NCI-H2196 treated with DMSO at 0.1 percent for 48 hours (cell line): ENCODE data around the gene ALG2.
"Not testable (repeated sequence)": the region's sequence is repeated elsewhere in the genome, so short reads cannot be mapped to it uniquely, and the experiment has no call there.

Experiments used
- DNase-seq: peaks from one replicate; lab custom pipeline; 2025; ENCODE audit not compliant: unreplicated experiment; lab: John Stamatoyannopoulos, UW

The ALG2 gene

GRCh38 chr9:99239341-99240060, 17.8 kb upstream of the ALG2 start:
- no peak for DNase-seq

DNA sequence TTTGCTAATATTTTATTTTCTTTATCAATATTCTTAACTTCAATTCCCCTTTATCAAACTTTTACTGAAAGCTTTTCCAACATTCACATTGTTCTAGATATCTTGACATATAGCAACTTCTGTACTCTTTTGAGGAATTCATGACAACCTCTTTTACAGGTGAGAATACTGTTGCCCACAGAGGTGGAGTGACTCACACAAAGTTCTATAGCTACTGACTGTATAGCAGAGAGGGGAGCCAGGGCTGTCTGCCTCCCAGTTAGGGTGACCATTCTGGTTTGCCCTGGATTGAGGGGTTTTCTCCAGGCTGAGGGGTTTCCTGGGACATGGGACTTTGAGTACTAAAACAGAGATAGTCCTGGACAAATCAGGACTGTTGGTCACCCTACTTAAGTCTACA, 16.6 kb upstream of the ALG2 start:
- DNase-seq = no peak

DNA sequence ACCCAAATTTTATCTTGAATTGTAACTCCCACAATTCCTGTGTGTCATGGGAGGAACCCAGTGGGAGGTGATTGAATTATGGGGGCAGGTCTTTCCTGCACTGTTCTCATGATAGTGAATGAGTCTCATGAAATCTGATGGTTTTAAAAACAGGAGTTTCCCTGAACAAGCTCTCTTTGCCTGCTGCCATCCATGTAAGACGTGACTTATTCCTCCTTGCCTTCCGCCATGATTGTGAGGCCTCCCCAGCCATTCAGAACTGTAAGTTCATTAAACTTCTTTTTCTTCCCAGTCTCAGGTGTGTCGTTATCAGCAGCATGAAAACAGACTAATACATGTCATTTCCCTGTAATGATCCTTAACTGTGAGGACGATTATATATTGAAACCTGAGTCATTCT, 16.1 kb upstream of the ALG2 start:
- DNase-seq = not testable (repeated sequence)

- DNase-seq = no peak
These were observed 15.6 kb upstream of the ALG2 start for GRCh38 chr9:99237356-99237755.

DNA sequence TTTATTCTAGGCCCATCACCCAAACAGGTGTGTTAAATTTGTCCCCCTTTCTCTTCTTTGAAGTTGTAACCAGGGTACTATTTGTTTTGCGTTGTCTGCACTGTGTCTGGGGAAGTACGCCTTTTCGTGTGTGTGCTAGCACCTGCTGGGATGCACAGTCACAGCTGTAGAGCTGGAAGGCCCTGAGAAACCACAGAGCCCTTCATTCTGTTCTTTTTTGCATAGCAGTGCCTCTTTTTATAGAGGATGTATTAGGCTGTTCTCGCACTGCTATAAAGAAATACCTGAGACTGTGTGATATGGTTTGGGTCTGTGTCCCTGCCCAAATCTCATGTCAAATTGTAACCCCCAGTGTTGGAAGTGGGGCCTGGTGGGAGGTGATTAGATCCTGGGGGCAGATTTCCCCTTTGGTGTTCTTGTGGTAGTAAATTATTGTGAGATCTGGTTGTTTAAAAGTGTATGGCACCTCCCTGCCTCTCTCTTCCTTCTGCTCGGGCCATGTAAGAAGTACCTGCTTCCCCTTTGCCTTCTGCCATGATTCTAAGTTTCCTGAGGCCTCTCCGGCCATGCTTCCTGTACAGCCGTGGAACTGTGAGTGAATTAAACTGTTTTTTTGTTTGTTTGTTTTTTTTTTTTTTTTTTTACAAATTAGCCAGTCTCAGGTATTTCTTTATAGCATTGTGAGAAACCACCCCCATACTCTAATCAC, 14.3 kb upstream of the ALG2 start:
- DNase-seq = no peak

- no peak for DNase-seq
These were observed 13.3 kb upstream of the ALG2 start for GRCh38 chr9:99235069-99235468.

GRCh38 chr9:99234618-99235017, 12.9 kb upstream of the ALG2 start:
- no peak for DNase-seq

GRCh38 chr9:99231711-99232110, 10.0 kb upstream of the ALG2 start:
- DNase-seq = no peak

DNA sequence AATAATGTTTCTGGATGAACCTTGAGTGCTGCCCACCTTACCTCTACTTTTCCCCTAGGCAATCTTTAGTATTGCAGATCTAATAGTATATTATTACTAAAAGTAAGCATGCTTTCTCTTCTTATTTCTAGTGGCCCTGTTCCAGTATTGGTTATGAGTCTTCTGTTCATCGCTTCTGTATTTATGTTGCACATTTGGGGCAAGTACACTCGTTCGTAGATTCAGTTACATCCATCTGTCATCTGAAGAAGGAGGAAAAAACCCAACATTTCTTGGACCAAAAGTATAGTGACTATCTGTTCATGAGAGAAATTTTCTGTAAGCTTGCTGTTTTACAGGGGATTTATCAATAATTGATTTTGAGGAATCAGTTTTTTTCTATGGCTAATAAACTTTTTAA, 8.5 kb upstream of the ALG2 start:
- no peak for DNase-seq

DNA sequence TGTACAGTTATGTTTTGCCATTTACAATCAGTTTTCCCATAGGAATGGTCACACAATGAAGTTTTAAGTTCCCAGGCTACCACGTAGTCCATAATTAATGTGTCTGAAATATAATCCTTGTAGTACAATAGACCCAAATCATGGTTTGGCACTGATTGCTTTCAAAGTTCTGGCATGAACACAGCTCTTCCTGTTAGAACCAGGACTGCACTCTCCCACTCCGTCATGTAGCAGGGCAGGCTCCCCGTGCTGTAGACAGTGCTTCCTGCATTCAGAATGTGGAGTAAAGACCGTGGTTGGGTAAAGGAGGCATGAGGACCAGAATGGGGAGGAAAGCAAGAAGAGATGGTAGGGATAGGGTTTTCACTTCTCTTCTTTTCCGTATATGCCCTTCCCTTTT, 4.3 kb upstream of the ALG2 start:
- no peak for DNase-seq

DNA sequence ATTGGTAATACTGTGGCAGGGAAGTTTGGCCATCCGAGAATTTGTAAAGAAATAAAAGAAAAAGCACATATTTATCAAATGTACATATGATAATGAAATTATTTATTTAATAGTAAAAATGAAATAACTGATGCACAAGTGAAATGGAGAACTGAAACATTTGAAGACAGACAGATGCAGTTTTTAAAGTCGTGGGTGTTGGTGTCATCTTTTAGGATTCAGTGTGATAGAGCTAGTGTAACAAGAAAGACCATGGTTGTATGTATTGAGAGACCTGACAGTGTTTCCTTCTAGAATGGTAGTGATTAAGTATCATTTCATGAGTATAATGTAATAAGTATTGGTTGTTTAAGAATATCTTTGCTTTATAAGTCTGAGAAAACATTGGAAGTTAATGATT, 2.7 kb upstream of the ALG2 start:
- no peak for DNase-seq

DNA sequence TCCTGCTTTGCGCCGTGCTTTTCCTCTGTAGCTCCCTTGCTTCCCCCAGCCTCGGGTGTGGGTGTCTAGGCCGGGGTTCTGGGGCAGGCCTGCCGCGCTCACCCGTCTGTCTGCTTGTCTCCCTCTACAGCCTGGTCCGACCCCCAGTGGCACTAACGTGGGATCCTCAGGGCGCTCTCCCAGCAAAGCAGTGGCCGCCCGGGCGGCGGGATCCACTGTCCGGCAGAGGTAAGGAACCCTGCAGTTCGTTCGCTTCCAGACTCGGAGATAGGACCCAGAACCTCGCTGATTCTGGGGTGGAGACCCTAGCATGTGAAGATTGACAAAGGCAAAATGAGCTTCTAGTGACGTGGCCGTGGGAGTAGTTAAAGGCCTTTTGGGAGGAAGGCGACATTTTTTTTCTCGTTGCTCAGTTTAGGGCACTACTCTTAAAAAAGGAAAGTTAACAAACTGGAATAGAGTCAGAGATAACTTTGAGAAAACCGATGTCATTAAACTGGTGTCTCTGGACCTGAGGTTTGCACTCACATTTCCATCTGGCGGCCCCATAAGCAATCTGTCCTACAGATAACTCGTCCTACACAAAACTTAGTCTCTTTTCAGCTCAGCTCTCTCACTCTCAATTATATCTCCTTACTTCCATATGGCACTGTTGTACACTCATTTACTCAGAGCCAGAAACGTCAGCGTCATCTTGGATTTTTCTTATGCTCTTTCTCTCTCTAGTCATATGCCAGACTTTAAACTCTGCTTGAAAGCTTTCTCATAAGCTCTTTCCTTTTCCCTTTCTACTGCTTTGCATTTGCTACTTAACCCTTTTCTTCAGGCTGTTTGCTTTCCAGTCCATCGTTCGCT, 901 bp upstream of the ALG2 start:
- DNase-seq = no peak

DNA sequence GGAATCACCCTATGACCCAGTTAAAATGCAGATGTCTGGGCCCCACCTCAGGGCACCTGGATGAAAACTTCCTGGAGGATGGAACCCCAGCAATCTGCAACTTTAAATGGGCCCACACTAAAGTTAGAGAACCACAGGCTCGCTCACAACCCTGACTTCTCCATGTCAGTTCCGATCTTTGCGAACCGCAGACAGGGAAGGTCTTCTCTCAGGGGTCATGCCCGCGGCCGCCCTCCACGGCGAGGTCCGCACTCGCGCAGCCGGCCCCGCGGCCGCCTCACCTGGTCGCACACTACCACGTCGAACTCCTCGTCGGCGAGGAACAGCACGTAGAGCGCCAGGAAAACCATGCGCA, 499 bp downstream of the ALG2 start:
- DNase-seq = no peak

DNA sequence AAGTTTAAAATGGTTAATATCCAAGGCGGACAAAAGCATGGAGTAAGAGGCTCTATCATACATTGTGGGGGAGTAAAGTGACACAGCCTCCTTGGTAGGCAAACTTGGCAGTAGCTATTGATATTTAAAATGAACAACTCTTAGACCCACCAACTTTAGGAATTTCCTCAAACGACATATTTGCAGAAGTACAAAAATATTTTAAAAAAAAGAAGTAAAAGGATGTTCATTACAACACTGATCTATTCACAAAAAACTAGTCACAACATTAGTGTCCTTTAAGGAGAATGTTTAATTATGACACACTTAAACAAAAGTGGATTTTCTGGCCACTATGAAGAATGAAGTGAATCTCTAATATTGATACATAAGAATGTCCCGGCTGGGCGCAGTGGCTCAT, 1.7 kb downstream of the ALG2 start:
- no peak for DNase-seq

DNA sequence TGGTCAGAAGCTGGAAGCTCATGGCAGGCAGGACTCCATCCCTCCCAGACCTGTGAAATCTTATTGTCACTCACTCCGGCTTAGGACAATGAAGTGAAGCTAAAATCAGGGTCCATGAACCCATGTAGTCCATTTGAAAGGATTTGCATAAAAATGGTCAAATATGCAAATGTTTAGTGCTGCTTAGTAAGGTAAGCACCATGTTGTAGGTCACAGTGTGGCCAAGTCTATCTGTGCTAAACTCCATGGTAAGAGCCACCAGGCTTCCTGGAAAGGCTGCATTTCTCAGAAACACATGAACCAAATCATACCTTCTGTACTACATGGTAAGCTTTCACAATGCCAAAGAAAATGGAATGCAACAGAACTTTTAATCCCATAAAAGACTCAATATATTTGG, 5.7 kb downstream of the ALG2 start:
- no peak for DNase-seq

- DNase-seq = no peak
These were observed 8.5 kb downstream of the ALG2 start for GRCh38 chr9:99213197-99213596.

- no peak for DNase-seq
These were observed 10.0 kb downstream of the ALG2 start for GRCh38 chr9:99211746-99212145.

- DNase-seq = no peak
These were observed 11.2 kb downstream of the ALG2 start for GRCh38 chr9:99210572-99210971.

DNA sequence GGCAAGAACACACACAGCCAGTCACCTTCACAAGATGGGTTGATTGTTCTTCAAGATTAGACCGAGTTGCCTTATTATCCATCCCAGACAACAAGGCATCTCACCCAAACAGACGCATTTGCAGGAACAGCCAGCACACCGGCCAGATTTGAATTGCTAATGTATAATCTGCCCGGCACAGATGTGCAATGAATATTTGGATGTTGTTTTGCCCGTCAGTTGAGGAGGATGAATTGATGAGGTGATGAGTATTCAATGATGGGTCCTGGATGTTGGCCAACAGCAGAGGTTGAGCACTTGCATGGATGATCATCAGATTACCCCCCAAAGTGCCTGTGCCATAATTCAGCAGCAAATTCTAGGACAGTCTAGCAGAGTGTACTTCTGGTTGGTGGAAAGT, 20.1 kb downstream of the ALG2 start:
- no peak for DNase-seq

DNA sequence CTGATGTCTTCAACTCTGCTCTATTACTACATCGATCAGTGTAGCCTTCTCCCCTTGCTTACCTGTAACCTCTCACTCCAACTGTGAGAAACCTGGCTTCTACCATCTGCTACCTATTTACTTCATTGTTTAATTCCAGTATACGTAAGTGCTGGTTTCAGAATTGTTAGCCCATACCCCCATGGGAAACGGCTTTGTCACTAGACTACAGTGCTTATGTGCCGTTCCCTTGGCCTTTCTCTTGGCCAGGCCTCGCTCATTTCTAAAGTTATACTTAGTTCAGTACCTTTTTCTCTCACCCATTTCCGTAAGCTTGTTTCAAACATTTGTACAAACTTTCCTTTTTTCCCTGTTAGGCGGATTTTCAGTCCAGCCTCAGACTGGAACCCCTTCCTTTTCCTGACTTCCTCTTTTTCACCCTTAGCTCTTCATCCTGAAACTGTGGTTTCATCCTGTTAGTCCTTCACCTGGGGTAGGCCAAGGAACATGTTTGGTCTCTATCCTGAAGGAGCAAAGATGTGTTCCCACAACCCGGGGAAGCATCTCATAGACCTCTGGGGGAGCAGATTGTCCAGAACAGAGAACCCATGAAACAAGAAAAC, 21.7 kb downstream of the ALG2 start:
- DNase-seq = no peak

DNA sequence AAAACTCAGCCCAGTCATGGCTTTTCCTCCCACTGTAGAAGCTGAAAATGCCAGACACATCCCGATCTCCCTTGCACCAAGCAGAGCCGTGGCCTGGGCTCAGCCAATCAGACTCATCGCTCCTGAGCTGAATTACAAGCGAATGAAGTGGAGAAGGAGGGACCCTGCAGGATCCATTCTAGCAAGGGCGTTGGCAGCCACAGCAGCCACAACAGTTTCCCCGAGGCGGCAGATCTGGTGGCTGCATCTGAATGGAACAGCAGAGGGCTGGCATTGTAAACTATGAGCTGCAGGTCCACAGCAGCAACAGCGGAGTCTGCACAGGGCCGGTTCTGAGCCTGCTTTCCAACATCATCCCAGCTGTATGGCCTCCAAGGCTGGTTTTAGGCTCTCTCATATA, 23.8 kb downstream of the ALG2 start:
- no peak for DNase-seq
